ENCODE data around the gene TES. TPM values are rescaled to one million over a fixed set of nuclear protein-coding genes. Genes with fewer than 3 reads are reported as not detected.

The TES gene
- total and polyA plus RNA-seq, 2 of the 13 experiments (the other 11 are each of a cell fraction or from before 2014, with no cell fraction given) = 21.6 to 23.0 TPM

GRCh38 chr7:116173051-116174028 lies 37.0 kb upstream of the TES start (continued):
- peak; percentile 89 for TF ChIP-seq TCF7 (IDR thresholded peaks at IDR 0.05; ENCODE audit: low read depth)
- TF ChIP-seq HMG20B (CRISPR knock-in tag; conservative IDR thresholded peaks at IDR 0.05) = peak; percentile 97
- TF ChIP-seq MIXL1 (CRISPR knock-in tag; IDR thresholded peaks at IDR 0.05) = peak; percentile 79
- TF ChIP-seq KLF9 (CRISPR knock-in tag; IDR thresholded peaks at IDR 0.05; ENCODE audit: low read depth) = no peak
- peak; percentile 72; the same call in 1 of the 2 replicates for TF ChIP-seq FOXJ3 (CRISPR knock-in tag; IDR thresholded peaks at IDR 0.05; ENCODE audit: borderline replicate concordance)
- peak; percentile 21; the same call in 1 of the 2 replicates for TF ChIP-seq ZNF878 (CRISPR knock-in tag; IDR thresholded peaks at IDR 0.05)
- no peak for TF ChIP-seq NFAT5 (CRISPR knock-in tag; IDR thresholded peaks at IDR 0.05)
- no peak for TF ChIP-seq MED8 (CRISPR knock-in tag; IDR thresholded peaks at IDR 0.05; ENCODE audit: insufficient replicate concordance)
- peak; percentile 94 for TF ChIP-seq HDAC2 (CRISPR knock-in tag; IDR thresholded peaks at IDR 0.05)
- 0 out of 2 replicates have a peak, but pooled peaks have one; percentile 38 for TF ChIP-seq CREM (IDR thresholded peaks at IDR 0.05)
- no peak for TF ChIP-seq CREM (CRISPR knock-in tag; IDR thresholded peaks at IDR 0.05)
- peak; percentile 97 for TF ChIP-seq HMG20A (CRISPR knock-in tag; IDR thresholded peaks at IDR 0.05; ENCODE audit: borderline replicate concordance)
- no peak for TF ChIP-seq MAFF (IDR thresholded peaks at IDR 0.05; ENCODE audit: low read depth, low read length)
- peak; percentile 84 for TF ChIP-seq RXRB (CRISPR knock-in tag; IDR thresholded peaks at IDR 0.05; ENCODE audit: borderline replicate concordance)
- TF ChIP-seq POGZ (CRISPR knock-in tag; IDR thresholded peaks at IDR 0.05) = 0 out of 2 replicates have a peak, but pooled peaks have one; percentile 28
- TF ChIP-seq SMAD3 (CRISPR knock-in tag; IDR thresholded peaks at IDR 0.05) = 0 out of 2 replicates have a peak, but pooled peaks have one; percentile 27
- peak; percentile 83; the same call in 1 of the 2 replicates for TF ChIP-seq RCOR2 (CRISPR knock-in tag; IDR thresholded peaks at IDR 0.05)
- peak; percentile 71 for TF ChIP-seq STAG1 (CRISPR knock-in tag; IDR thresholded peaks at IDR 0.05)
- TF ChIP-seq THAP11 (CRISPR knock-in tag; IDR thresholded peaks at IDR 0.05) = peak; percentile 35; the same call in 1 of the 2 replicates
- TF ChIP-seq ZNF652 (CRISPR knock-in tag; IDR thresholded peaks at IDR 0.05; ENCODE audit: borderline replicate concordance, low read depth) = peak; percentile 72
- TF ChIP-seq ZNF530 (CRISPR knock-in tag; IDR thresholded peaks at IDR 0.05; ENCODE audit: low read depth) = no peak
- TF ChIP-seq TBX3 (IDR thresholded peaks at IDR 0.05; ENCODE audit: borderline replicate concordance) = peak; percentile 86
- TF ChIP-seq NKX3-1 (CRISPR knock-in tag; IDR thresholded peaks at IDR 0.05) = peak; percentile 62; the same call in 1 of the 2 replicates
- peak; percentile 83 for TF ChIP-seq HDAC1 (CRISPR knock-in tag; IDR thresholded peaks at IDR 0.05)
- TF ChIP-seq ZNF468 (CRISPR knock-in tag; IDR thresholded peaks at IDR 0.05) = no peak
- TF ChIP-seq TMF1 (CRISPR knock-in tag; IDR thresholded peaks at IDR 0.05; ENCODE audit: low read depth) = no peak

Measured in HepG2 (cell line).